B cell (primary cell): Measurements from ENCODE around the gene EVI2B.

ENCODE experiments used
- EZH2 ChIP-seq: IDR thresholded peaks from 2 replicates; pipeline ENCODE4 v1.6.1; 2012; ENCODE audit warnings: borderline replicate concordance, low read depth, mild to moderate bottlenecking, moderate library complexity, low read length; ENCODE audit not compliant: insufficient read depth, poor library complexity, severe bottlenecking
- TF ChIP-seq, protein P1 (sequence below): fragments of 200-600 bp; IDR thresholded peaks from one replicate; pipeline ENCODE4 v1.8.0; 2022; ENCODE audit warnings: antibody characterized with exemption, mild to moderate bottlenecking

DNA sequence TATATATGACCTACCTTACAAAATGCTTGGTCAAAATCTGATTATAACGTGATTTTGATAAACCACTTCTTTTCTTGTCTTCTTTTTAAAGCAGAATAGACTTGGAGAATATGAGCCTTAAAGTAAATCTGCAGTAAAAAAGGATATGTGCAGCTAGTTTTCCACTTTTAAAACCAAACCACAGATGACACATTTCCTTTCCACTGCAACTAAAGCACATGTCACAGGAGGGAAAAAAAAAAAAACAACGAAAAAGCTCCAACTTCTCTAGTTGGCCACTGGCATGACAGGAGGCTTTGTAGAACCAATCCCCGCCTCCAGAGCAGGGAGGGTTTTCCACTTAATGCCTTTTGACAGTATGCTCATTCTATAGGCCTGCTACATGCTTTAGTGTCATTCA is 7.6 kb upstream of the EVI2B start, which contains the start of gene EVI2A:
- TF ChIP-seq, protein P1, sequence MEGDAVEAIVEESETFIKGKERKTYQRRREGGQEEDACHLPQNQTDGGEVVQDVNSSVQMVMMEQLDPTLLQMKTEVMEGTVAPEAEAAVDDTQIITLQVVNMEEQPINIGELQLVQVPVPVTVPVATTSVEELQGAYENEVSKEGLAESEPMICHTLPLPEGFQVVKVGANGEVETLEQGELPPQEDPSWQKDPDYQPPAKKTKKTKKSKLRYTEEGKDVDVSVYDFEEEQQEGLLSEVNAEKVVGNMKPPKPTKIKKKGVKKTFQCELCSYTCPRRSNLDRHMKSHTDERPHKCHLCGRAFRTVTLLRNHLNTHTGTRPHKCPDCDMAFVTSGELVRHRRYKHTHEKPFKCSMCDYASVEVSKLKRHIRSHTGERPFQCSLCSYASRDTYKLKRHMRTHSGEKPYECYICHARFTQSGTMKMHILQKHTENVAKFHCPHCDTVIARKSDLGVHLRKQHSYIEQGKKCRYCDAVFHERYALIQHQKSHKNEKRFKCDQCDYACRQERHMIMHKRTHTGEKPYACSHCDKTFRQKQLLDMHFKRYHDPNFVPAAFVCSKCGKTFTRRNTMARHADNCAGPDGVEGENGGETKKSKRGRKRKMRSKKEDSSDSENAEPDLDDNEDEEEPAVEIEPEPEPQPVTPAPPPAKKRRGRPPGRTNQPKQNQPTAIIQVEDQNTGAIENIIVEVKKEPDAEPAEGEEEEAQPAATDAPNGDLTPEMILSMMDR, result no peak
- no peak for TF ChIP-seq EZH2
